ENCODE results near the gene DACT2.

DNA sequence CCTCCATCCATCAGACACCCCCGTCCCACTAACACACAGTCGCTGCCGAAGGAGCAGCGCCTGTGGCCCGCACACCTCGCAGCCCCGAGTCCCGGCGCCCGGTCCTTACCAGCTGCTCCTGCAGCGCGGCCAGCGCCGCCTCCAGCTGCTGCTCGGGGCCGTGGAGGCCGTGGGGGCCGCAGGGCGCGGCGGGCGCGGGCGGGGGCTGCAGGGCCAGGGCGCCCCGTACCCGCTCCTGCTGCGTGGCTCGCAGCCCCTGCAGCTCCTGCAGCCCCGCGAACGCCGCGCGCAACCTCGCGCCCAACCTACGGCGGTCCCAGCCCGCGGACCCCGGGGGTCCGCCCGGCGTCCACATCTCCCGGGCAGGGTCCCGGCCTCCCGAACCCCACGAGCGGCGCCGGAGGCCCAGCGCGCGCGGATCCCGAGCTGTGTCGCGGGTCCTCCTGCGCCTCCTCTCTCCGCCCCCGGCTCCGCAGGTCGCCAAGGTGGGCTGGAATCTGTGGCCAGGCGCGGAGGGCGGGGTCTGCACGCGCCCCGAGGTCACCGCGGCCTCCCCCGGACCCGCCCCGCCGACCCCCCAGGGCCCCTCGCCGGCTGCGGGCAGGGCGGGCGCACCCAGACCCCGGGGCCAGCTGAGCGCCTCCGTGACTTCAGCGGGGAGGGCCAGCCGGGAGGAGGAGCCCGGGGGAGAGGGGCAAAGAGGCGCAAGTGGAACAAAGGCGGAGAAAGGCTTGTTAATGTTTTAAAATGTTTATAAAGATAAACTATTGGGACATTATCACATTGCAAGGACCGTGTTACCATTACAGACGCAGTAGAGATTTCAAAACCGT is at the start of gene DACT2:
- no peak for TF ChIP-seq L3MBTL2 (conservative IDR thresholded peaks at IDR 0.05)
- no peak for TF ChIP-seq SP1 (IDR thresholded peaks at IDR 0.05)
- TF ChIP-seq TARDBP (IDR thresholded peaks at IDR 0.05), result no peak
- no peak for TF ChIP-seq SUZ12 (IDR thresholded peaks at IDR 0.05)
- no peak for TF ChIP-seq NFRKB (IDR thresholded peaks at IDR 0.05)
- TF ChIP-seq FOXK2 (IDR thresholded peaks at IDR 0.05), result no peak
- TF ChIP-seq HDGF (IDR thresholded peaks at IDR 0.05; ENCODE audit: borderline replicate concordance), result no peak
- TF ChIP-seq PKNOX1 (IDR thresholded peaks at IDR 0.05), result no peak
